Measurements from ENCODE around the gene GRM2.

GRM2 gene

DNA sequence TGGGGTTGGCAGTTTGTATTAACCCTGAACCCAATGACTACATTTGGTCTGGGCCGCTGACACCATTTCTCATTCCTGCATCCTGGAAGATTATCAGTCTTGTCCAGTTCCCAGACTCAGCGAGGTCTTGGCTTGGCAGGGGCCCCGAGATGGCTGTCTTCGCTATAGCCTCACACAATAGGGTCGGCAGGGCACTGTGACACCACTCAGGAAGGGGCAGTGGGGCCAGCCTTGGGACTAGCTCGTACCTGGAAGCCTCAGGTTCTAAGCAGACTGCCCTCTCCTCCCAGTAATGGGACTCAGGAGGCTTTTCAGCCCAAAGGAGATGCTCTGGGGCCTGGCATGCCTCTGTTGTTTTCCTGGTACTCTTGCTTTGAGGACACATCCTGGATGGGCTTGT lies 26.7 kb upstream of the GRM2 start:
- no peak for TF ChIP-seq FOXP2 (optimal IDR thresholded peaks at IDR 0.05; ENCODE audit: borderline replicate concordance, extremely low read depth, extremely low read length, insufficient read depth)
- TF ChIP-seq TAF1 (IDR thresholded peaks at IDR 0.05; ENCODE audit: borderline replicate concordance, insufficient read depth, low read length), result no peak
- TF ChIP-seq SIN3A (IDR thresholded peaks at IDR 0.05; ENCODE audit: borderline replicate concordance, insufficient read depth, low read length), result no peak
- no peak for TF ChIP-seq POLR2AphosphoS5 (IDR thresholded peaks at IDR 0.05; ENCODE audit: low read depth, low read length)
- TF ChIP-seq, protein P1, sequence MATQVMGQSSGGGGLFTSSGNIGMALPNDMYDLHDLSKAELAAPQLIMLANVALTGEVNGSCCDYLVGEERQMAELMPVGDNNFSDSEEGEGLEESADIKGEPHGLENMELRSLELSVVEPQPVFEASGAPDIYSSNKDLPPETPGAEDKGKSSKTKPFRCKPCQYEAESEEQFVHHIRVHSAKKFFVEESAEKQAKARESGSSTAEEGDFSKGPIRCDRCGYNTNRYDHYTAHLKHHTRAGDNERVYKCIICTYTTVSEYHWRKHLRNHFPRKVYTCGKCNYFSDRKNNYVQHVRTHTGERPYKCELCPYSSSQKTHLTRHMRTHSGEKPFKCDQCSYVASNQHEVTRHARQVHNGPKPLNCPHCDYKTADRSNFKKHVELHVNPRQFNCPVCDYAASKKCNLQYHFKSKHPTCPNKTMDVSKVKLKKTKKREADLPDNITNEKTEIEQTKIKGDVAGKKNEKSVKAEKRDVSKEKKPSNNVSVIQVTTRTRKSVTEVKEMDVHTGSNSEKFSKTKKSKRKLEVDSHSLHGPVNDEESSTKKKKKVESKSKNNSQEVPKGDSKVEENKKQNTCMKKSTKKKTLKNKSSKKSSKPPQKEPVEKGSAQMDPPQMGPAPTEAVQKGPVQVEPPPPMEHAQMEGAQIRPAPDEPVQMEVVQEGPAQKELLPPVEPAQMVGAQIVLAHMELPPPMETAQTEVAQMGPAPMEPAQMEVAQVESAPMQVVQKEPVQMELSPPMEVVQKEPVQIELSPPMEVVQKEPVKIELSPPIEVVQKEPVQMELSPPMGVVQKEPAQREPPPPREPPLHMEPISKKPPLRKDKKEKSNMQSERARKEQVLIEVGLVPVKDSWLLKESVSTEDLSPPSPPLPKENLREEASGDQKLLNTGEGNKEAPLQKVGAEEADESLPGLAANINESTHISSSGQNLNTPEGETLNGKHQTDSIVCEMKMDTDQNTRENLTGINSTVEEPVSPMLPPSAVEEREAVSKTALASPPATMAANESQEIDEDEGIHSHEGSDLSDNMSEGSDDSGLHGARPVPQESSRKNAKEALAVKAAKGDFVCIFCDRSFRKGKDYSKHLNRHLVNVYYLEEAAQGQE (IDR thresholded peaks at IDR 0.05; ENCODE audit: insufficient read depth in 1 of 2, low read depth in 2 of 2, low read length in 2 of 2), result no peak

DNA sequence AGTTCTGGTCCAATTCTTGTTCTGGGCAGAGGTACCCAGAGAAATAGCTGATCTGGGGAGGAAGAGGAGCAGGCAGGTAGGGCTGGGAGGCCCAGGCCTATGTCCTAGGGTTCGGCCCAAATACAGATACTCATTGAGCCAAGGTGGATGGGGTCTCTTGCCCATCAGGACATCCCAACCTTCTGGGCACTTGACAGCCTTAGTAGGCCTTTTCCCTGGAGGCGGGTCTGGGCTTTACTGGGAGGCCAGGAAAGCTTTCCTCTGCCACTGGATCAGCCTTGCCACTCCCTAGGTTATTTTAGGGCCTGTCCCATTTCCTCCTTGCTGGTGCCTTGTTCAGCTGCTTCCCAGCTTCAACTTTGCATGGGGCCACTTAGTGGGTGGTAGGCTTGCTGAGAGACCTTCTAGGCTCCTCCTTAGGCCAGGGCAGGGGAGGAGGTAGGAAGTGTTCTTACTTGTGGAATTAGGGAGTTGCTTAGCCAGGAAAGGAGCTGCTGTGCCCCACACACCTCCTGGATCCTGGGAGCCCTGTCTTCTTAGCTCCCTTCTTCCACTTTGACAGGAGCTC lies 26.1 kb upstream of the GRM2 start:
- TF ChIP-seq POLR2AphosphoS5 (IDR thresholded peaks at IDR 0.05; ENCODE audit: low read depth, low read length), result no peak
- TF ChIP-seq, protein P1 (IDR thresholded peaks at IDR 0.05; ENCODE audit: insufficient read depth in 1 of 2, low read depth in 2 of 2, low read length in 2 of 2), result no peak
- TF ChIP-seq SIN3A (IDR thresholded peaks at IDR 0.05; ENCODE audit: borderline replicate concordance, insufficient read depth, low read length), result no peak
- TF ChIP-seq FOXP2 (optimal IDR thresholded peaks at IDR 0.05; ENCODE audit: borderline replicate concordance, extremely low read depth, extremely low read length, insufficient read depth), result no peak
- TF ChIP-seq TAF1 (IDR thresholded peaks at IDR 0.05; ENCODE audit: borderline replicate concordance, insufficient read depth, low read length), result no peak

DNA sequence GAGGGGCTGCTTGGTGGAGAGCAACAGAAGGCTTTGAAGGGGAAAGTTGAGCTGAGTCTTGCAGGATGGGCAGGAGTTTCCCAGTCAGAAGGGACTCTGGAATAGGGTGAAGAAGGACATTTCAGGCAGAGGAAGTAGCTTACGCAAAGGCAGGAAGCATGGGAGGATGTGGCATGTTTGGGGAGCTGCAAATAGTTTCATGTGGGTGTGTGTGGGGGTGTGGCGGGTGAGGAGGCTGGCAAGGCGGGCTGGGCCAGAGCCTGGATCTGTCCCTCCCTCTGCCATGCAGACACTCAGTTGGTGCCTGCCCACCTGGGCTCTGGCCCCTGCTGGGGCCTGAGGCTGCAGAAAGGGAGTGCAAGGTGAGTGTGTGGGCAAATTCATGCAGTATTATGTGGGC lies 25.4 kb upstream of the GRM2 start:
- TF ChIP-seq POLR2AphosphoS5 (IDR thresholded peaks at IDR 0.05; ENCODE audit: low read depth, low read length), result no peak
- TF ChIP-seq, protein P1 (IDR thresholded peaks at IDR 0.05; ENCODE audit: insufficient read depth in 1 of 2, low read depth in 2 of 2, low read length in 2 of 2), result no peak
- TF ChIP-seq SIN3A (IDR thresholded peaks at IDR 0.05; ENCODE audit: borderline replicate concordance, insufficient read depth, low read length), result no peak
- no peak for TF ChIP-seq TAF1 (IDR thresholded peaks at IDR 0.05; ENCODE audit: borderline replicate concordance, insufficient read depth, low read length)
- TF ChIP-seq FOXP2 (optimal IDR thresholded peaks at IDR 0.05; ENCODE audit: borderline replicate concordance, extremely low read depth, extremely low read length, insufficient read depth), result no peak

DNA sequence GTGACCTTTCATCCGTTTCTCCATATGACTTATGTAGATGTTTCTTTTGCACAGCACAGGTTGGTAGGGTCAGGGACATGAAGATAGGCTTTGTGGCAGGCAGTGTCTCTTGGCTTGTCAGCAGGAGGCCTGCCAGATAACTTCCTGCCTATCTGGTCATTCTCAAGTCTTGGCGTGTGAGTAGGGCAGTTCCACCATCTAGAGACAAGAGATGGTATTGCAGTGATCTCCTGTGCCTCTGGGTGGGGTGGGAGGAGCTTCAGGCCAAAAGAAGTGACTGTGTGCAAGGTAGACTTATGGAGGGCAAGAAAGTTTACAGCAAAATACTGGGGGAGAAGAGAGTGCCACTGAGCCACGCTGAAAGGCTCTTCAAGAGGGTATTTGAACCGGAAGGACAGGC lies 24.8 kb upstream of the GRM2 start:
- TF ChIP-seq, protein P1 (IDR thresholded peaks at IDR 0.05; ENCODE audit: insufficient read depth in 1 of 2, low read depth in 2 of 2, low read length in 2 of 2), result no peak
- TF ChIP-seq POLR2AphosphoS5 (IDR thresholded peaks at IDR 0.05; ENCODE audit: low read depth, low read length) (no peak), FOXP2 (optimal IDR thresholded peaks at IDR 0.05; ENCODE audit: borderline replicate concordance, extremely low read depth, extremely low read length, insufficient read depth) (no peak)

DNA sequence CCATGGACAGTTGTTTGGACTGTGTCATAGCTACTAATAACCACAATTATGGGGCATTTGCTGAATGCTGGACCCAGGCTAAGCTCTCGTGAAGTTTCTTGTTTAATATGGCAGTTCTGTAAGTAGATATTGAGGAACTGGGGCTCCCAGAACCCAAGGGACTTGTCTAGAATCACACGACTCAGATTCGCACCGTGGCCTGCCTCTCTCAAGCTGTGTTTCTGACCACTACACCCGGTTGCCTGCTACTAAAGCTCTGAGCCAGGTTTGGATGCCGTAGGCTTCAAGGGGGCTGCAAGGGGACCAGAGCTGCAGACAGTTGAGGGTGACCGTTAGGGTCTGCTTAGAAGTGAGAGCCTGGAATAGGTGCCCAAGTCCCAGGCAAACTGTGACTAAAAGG lies 24.3 kb upstream of the GRM2 start:
- TF ChIP-seq, protein P1 (IDR thresholded peaks at IDR 0.05; ENCODE audit: insufficient read depth in 1 of 2, low read depth in 2 of 2, low read length in 2 of 2), result no peak
- TF ChIP-seq POLR2AphosphoS5 (IDR thresholded peaks at IDR 0.05; ENCODE audit: low read depth, low read length) (no peak), FOXP2 (optimal IDR thresholded peaks at IDR 0.05; ENCODE audit: borderline replicate concordance, extremely low read depth, extremely low read length, insufficient read depth) (no peak)

Measured in PFSK-1 (cell line).